Effector memory CD4-positive, alpha-beta T cell (primary cell): ENCODE measurements around the gene PNLDC1.
"Not testable (repeated sequence)": the region's sequence is repeated elsewhere in the genome, so short reads cannot be mapped to it uniquely, and the experiment has no call there.

Source experiments
- DNase-seq, 3 donors: peaks; one replicate each; pipeline ENCODE4 v3.0.0-alpha.2; 2020
- H3K27ac ChIP-seq: 2 replicates; pipeline ENCODE4 v1.7.0; 2013; ENCODE audit warnings: mild to moderate bottlenecking, low read length, moderate library complexity; ENCODE audit not compliant: insufficient read depth, poor library complexity, severe bottlenecking
- H3K27me3 ChIP-seq: replicated peaks from 2 replicates; pipeline ENCODE4 v1.7.0; 2013; ENCODE audit warnings: mild to moderate bottlenecking, low read length; ENCODE audit not compliant: insufficient read depth, control insufficient read depth, poor library complexity, severe bottlenecking
- H3K36me3 ChIP-seq: 2 replicates; pipeline ENCODE4 v1.7.0; 2013; ENCODE audit warnings: mild to moderate bottlenecking, low read length, moderate library complexity; ENCODE audit not compliant: control insufficient read depth, insufficient read depth
- H3K4me1 ChIP-seq: 2 replicates; pipeline ENCODE4 v1.7.0; 2013; ENCODE audit warnings: low read length, mild to moderate bottlenecking; ENCODE audit not compliant: control insufficient read depth, insufficient read depth, poor library complexity, severe bottlenecking
- H3K4me3 ChIP-seq: 2 replicates; pipeline ENCODE4 v1.7.0; 2013; ENCODE audit warnings: low read length, low read depth, mild to moderate bottlenecking; ENCODE audit not compliant: insufficient read depth, poor library complexity, severe bottlenecking
- H3K9me3 ChIP-seq: 2 replicates; pipeline ENCODE4 v1.7.0; 2013; ENCODE audit warnings: mild to moderate bottlenecking, low read length, moderate library complexity; ENCODE audit not compliant: control insufficient read depth

PNLDC1 gene

DNA sequence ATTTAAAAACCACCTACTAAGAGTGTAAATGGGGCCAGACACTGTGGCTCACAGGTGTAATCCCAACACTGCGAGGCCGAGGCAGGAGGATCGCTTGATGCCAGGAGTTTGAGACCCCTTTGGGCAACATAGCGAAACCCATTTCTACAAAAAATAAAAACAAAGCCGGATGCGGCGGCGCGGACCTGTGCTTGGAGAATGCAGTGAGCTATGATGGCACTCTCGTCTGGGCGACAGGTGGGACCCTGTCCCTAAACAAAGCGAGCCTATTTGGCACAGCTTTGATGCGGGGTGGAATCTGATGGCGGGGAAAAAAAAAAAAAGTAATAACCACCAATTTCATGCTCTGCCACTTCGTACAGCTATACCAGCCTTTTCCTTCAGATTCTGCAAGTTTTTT lies 11.8 kb upstream of the PNLDC1 start:
- H3K27ac ChIP-seq: peak overlapping the region; percentile 91
- peaks cover 34% of the 10 kb centered on the region for H3K4me1 ChIP-seq
- no peaks in the 10 kb centered on the region for H3K9me3 ChIP-seq
- H3K36me3 ChIP-seq: peaks cover 41% of the 10 kb centered on the region
- H3K4me3 ChIP-seq: peak overlapping the region; percentile 88
- peak in 1 of 3 donors; percentile 6 for DNase-seq
- no peaks in the 10 kb centered on the region for H3K27me3 ChIP-seq

DNA sequence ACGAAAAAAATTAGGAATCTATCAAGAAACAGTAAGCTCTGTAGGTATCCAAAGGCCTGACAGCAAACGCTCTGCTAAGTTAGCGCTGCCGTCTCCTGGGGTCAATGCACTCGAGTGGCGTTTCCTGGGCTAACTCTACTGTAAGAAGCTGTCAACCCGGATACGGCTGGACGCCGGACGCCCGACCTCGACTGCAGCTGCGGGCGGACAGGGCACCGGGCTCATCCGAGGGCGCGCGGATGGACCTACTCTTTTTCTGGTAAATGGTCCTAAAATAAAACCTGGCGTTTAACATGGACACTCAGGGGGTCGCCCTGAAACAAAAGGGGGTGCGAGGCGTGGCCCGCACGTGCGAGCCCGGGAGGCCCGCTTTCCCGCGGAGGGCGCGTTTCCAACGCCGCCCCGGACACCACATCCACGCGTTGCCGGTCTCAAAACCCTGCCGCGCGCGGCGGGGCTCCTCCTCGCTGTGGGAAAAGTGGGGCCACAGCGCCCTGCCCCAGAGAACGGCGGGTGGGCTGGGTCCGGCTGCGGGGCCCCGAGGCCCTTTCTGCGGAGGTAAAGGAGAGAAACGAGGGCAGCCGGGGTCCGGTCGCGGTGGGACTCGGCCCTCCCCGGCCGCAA lies 11.2 kb upstream of the PNLDC1 start:
- peak in 1 of 3 donors; percentile 28 for DNase-seq
- peaks cover 34% of the 10 kb centered on the region for H3K4me1 ChIP-seq
- H3K36me3 ChIP-seq: peaks cover 36% of the 10 kb centered on the region
- H3K27ac ChIP-seq: peak overlapping the region; percentile 91
- H3K27me3 ChIP-seq: no peaks in the 10 kb centered on the region
- no peaks in the 10 kb centered on the region for H3K9me3 ChIP-seq
- H3K4me3 ChIP-seq: peak overlapping the region; percentile 88

GRCh38 chr6:159789377-159790148 lies 10.5 kb upstream of the PNLDC1 start, which contains the start of gene TCP1:
Gene TCP1, minus strand, starts transcription at chr6:159789602. Its CDS starts 134 bp downstream, at chr6:159789468.
- Histone ChIP-seq H3K27me3 (no peaks in the 10 kb centered on the region), H3K27ac (peak within 1 kb of the TSS; percentile 91), H3K4me1 (peaks cover 34% of the 10 kb centered on the region), H3K4me3 (peak within 1 kb of the TSS; percentile 88), H3K9me3 (no peaks in the 10 kb centered on the region), H3K36me3 (peaks cover 38% of the 10 kb centered on the region)
- peak; percentile 98 to 99 (median 99) for DNase-seq

DNA sequence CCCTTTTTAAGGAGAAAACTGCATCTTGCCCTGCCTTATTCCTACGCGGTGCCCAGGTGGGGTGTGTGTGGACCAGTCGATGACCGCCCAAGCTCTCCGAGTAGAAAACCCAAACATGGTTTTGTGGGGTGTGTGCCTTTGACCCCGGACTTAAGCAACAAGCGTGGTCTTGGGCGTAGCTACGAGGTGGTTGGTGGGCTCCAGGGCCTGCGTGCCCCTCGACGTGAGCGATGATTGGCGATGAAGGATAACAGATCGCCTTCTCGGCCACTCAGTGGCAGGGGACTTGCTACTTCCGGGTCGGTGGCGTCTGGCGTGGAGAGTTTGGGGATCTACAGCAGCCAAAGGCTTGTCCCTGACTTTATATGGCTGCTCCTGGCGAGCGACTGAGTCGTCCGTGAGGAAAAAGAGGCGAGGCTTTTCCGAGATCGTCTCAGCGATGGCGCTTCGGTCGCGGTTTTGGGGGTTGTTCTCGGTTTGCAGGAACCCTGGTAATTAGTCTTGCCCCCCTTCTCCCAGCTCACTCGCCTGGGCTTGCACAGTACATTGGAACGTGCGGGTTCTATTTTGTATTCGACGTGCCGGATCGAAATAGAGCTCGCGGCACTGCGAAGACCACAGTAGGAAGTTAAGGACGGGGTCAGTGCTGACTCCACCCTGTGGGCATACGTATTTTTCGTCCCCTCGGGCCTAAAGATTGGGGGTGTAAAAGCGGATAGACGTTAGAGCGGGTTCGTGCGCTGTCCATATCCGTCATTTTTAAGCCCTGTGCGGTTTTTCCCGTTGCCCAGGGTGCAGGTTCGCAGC lies 9.7 kb upstream of the PNLDC1 start, which contains the start of gene MRPL18:
TSS of gene MRPL18 (plus strand) at position 319 of the 807 bp plus-strand sequence. CDS start at position 440, 121 bp downstream.
- Histone ChIP-seq H3K4me3 (peak within 1 kb of the TSS; percentile 88), H3K4me1 (peaks cover 34% of the 10 kb centered on the region), H3K27me3 (no peaks in the 10 kb centered on the region), H3K27ac (peak within 1 kb of the TSS; percentile 91), H3K9me3 (no peaks in the 10 kb centered on the region), H3K36me3 (peaks cover 31% of the 10 kb centered on the region)
- peak; percentile 81 to 85 (median 81) for DNase-seq

DNA sequence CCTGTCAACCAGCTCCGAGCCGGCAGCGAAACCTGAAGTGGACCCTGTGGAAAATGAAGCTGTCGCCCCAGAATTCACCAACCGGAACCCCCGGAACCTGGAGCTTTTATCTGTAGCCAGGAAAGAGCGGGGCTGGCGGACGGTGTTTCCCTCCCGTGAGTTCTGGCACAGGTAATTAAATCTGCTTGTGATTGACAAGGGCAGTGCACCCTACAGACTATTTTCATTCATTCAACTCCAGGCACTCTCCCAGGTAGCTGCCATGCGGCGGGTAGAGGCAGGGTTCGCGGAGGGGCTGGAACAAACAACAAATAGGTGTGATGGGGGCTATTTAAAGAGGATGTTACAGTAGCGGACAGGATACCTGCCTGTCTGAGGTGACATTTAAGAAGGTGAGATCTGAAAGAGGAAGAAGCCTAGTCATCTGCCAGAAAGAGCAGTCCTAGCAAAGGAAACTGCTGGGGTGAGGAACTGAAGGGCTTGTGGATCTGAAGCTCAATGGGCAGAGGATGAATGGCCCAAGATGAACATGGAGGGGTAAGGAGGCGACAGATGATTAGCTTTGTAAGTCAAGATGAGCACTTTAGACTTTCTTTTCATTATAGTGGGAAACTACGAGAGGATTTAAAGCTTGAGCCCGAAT lies 9.0 kb upstream of the PNLDC1 start:
- peak overlapping the region; percentile 91 for H3K27ac ChIP-seq
- H3K36me3 ChIP-seq: peaks cover 26% of the 10 kb centered on the region
- H3K4me1 ChIP-seq: peaks cover 34% of the 10 kb centered on the region
- H3K9me3 ChIP-seq: no peaks in the 10 kb centered on the region
- peak overlapping the region; percentile 88 for H3K4me3 ChIP-seq
- peak in 2 of 3 donors; percentile 6 to 25 for DNase-seq
- H3K27me3 ChIP-seq: no peaks in the 10 kb centered on the region

GRCh38 chr6:159794976-159795375 lies 5.1 kb upstream of the PNLDC1 start:
- H3K27ac ChIP-seq, H3K9me3 ChIP-seq, H3K27me3 ChIP-seq, DNase-seq, H3K4me3 ChIP-seq: not testable (repeated sequence)
- Histone ChIP-seq H3K36me3 (peaks cover 45% of the 10 kb centered on the region), H3K4me1 (peaks cover 24% of the 10 kb centered on the region)

GRCh38 chr6:159797554-159797953 lies 2.5 kb upstream of the PNLDC1 start:
- H3K36me3 ChIP-seq: peaks cover 43% of the 10 kb centered on the region

DNA sequence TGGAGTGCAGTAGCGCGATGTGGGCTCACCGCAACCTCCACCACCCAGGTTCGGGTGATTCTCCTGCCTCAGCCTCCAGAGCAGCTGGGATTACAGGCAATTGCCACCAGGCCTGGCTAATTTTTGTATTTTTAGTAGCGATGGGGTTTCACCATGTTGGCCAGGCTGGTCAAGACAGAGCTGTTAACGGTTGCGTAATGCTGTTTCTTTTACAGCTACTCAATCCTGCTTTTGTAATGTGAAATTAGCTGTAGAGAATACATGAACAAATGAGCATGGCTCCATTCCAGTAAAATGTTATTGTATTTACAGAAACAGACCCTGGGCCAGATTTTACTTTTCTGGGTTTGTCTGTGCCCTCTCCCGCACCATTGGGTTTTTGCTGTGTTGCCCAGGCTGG lies 1.9 kb downstream of the PNLDC1 start:
- peaks cover 21% of the 10 kb centered on the region for H3K36me3 ChIP-seq
- no peaks in the 10 kb centered on the region for H3K4me1 ChIP-seq
- no peak overlapping the region for H3K4me3 ChIP-seq
- no peaks in the 10 kb centered on the region for H3K9me3 ChIP-seq
- H3K27me3 ChIP-seq: no peaks in the 10 kb centered on the region
- no peak for DNase-seq
- no peak overlapping the region for H3K27ac ChIP-seq

More at GRCh38 chr6:159797554-159797953, 2.5 kb upstream of the PNLDC1 start:
- Histone ChIP-seq H3K27ac (no peak overlapping the region), H3K4me3 (no peak overlapping the region), H3K9me3 (no peaks in the 10 kb centered on the region), H3K27me3 (no peaks in the 10 kb centered on the region), H3K4me1 (peaks cover 4% of the 10 kb centered on the region)
- no peak for DNase-seq

- no peak overlapping the region for H3K27ac ChIP-seq
- DNase-seq: no peak
- no peaks in the 10 kb centered on the region for H3K27me3 ChIP-seq
- H3K4me1 ChIP-seq: no peaks in the 10 kb centered on the region
- no peaks in the 10 kb centered on the region for H3K9me3 ChIP-seq
- H3K36me3 ChIP-seq: peaks cover 6% of the 10 kb centered on the region
- no peak overlapping the region for H3K4me3 ChIP-seq
Observed at GRCh38 chr6:159804504-159804903, 4.4 kb downstream of the PNLDC1 start.
